OCI-LY7 (cell line): ENCODE measurements around the gene CUL4A. TPM values are rescaled to one million over a fixed set of nuclear protein-coding genes. Genes with fewer than 3 reads are reported as not detected.

Experiments
- BruUV-seq: library from RNA; stranded (reverse); fragments of 400-500 nt; replicated peaks from 2 replicates; lab custom pipeline; 2021; lab: Mats Ljungman, UMichigan
- CTCF ChIA-PET: fragments of 300-600 bp; sonication (Branson Sonifier 250); formaldehyde crosslinking; loops from one replicate; lab custom pipeline; 2022; ENCODE audit warnings: antibody characterized with exemption; ENCODE audit not compliant: unreplicated experiment; lab: Charles Lee
- POLR2A ChIA-PET: fragments of 300-600 bp; sonication (Branson Sonifier 250); formaldehyde crosslinking; loops from one replicate; lab custom pipeline; 2022; ENCODE audit warnings: antibody characterized with exemption; lab: Charles Lee
- DNase-seq: peaks from one replicate; pipeline ENCODE4 v3.0.0-alpha.2; 2015; ENCODE audit warnings: low spot score
- H2AFZ ChIP-seq: fragments of 200-600 bp; sonication (generic), shearing (Covaris generic); 2 replicates; pipeline ENCODE4 v1.6.1; 2014; ENCODE audit warnings: mild to moderate bottlenecking, antibody characterized with exemption, low read length, moderate library complexity
- H3K27ac ChIP-seq: fragments of 200-600 bp; sonication (generic); 2 replicates; pipeline ENCODE4 v1.5.1; 2014; ENCODE audit warnings: mixed run types, low read depth, mild to moderate bottlenecking, moderate library complexity, low read length, inconsistent platforms; ENCODE audit not compliant: poor library complexity, severe bottlenecking
- H3K36me3 ChIP-seq: fragments of 200-600 bp; sonication (generic); 2 replicates; pipeline ENCODE4 v1.6.1; 2014; ENCODE audit warnings: mild to moderate bottlenecking, antibody characterized with exemption, low read length, moderate library complexity, mixed read lengths; ENCODE audit not compliant: insufficient read depth
- H3K4me1 ChIP-seq: fragments of 200-600 bp; sonication (generic); 2 replicates; pipeline ENCODE4 v1.5.1; 2014; ENCODE audit warnings: mild to moderate bottlenecking, low read length; ENCODE audit not compliant: insufficient read depth, poor library complexity, severe bottlenecking
- H3K4me2 ChIP-seq: fragments of 200-600 bp; sonication (generic); 2 replicates; pipeline ENCODE4 v1.6.1; 2014; ENCODE audit warnings: mild to moderate bottlenecking, low read length
- H3K4me3 ChIP-seq: fragments of 200-600 bp; sonication (generic); 2 replicates; pipeline ENCODE4 v1.5.1; 2014; ENCODE audit warnings: mild to moderate bottlenecking, low read depth, low read length; ENCODE audit not compliant: poor library complexity, severe bottlenecking
- H3K79me2 ChIP-seq: fragments of 200-600 bp; sonication (generic); 2 replicates; pipeline ENCODE4 v1.6.1; 2016; ENCODE audit warnings: low read depth, mild to moderate bottlenecking, low read length, moderate library complexity, mixed read lengths; ENCODE audit not compliant: insufficient read depth
- H3K9me2 ChIP-seq: fragments of 200-600 bp; sonication (generic); 2 replicates; pipeline ENCODE4 v1.6.1; 2016; ENCODE audit warnings: mild to moderate bottlenecking, low read length, mixed read lengths; ENCODE audit not compliant: insufficient read depth
- H3K9me3 ChIP-seq: fragments of 200-600 bp; sonication (generic); 2 replicates; pipeline ENCODE4 v1.6.1; 2014; ENCODE audit warnings: mild to moderate bottlenecking, mixed run types, low read length, mixed read lengths
- H4K20me1 ChIP-seq: fragments of 200-600 bp; sonication (generic); 2 replicates; pipeline ENCODE4 v1.6.1; 2014; ENCODE audit warnings: mild to moderate bottlenecking, antibody characterized with exemption, low read length, moderate library complexity, mixed read lengths; ENCODE audit not compliant: insufficient read depth
- EZH2phosphoT487 ChIP-seq: fragments of 200-600 bp; sonication (generic); IDR thresholded peaks from 2 replicates; pipeline ENCODE4 v1.6.1; 2018; ENCODE audit warnings: low read depth, borderline replicate concordance, mild to moderate bottlenecking, mixed run types, antibody characterized with exemption, low read length, moderate library complexity, mixed read lengths
- intact Hi-C: fragments of 100-400 bp; cut with micrococcal nuclease; formaldehyde crosslinking; loops from one replicate; pipeline ENCODE4 v1.10.0; 2022; ENCODE audit not compliant: unreplicated experiment
- total RNA-seq, 2 experiments: library from RNA; depleted of rRNA in 1 of 2; stranded (reverse); fragments of >200 nt in 1 of 2; shearing (Covaris generic) in 1 of 2; gene quantifications; 2 replicates each; pipeline ENCODE4 v1.2.3, GENCODE V29; 2014 to 2022
- TF ChIP-seq, protein P1 (sequence below): fragments of 200-600 bp; sonication (generic); conservative IDR thresholded peaks from 2 replicates; pipeline ENCODE4 v1.5.1; 2014; ENCODE audit warnings: mild to moderate bottlenecking, antibody characterized with exemption, low read length, moderate library complexity, mixed read lengths

Gene CUL4A
- total RNA-seq, 2 experiments from 2014 or later: 46.6 to 49.8 TPM

DNA sequence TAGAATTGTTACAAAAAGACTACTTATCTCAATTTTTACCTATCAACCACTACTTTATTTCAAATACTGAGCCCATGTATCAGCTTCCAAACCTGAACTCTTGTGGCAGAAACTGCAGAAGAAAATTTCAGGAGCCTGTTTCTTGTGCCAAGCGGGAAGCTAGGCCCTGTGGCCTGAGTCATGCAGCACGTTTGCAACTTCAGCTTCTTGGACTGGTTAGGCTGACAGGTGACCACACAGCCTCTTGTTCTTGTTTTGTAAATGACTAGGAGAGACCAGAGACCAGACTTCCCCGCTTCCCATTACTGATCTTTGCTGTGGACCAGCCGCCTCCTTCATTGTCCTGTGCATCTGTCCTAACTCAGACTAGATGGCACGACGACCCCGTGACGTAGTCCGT is 84.3 kb downstream of the CUL4A start:
- POLR2A ChIA-PET: no interaction called here
- Histone ChIP-seq H3K9me2 (no peaks in the 10 kb centered on the region), H3K4me3 (no peak overlapping the region), H3K79me2 (peaks cover 14% of the 10 kb centered on the region), H2AFZ (no peak overlapping the region), H3K27ac (no peak overlapping the region), H4K20me1 (peaks cover 4% of the 10 kb centered on the region; the same call in 1 of the 2 replicates), H3K9me3 (no peaks in the 10 kb centered on the region), H3K4me2 (no peak overlapping the region), H3K4me1 (peaks cover 10% of the 10 kb centered on the region), H3K36me3 (no peaks in the 10 kb centered on the region)
- DNase-seq: no peak
- CTCF ChIA-PET: interaction anchor here (0.6 kb wide), 1 partner anchor 1389 kb away, joined by 5 read pairs; no protein-coding TSS in a partner anchor
- no peak for TF ChIP-seq EZH2phosphoT487
- no TSS peak for BruUV-seq
- intact Hi-C loops: no loop called here

DNA sequence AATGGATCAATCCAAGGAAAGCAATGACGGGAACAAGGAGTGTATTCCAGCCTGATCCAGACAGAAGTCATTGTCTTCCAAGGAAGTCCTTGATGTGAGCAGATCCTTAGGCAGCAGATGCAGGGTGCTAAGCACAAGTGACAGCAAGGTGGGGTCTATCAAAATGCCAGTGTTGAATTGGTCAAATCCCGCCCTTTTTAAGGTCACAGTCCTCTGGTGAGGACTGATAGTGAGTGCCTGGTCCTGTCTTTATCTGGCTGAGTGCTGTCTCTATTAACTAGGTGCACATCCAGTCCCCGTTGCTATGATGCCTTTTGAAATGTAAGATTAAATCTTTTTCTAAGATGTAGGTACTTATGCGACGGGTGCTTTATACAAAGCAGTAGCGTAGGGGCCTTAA is 86.4 kb downstream of the CUL4A start:
- H3K9me2 ChIP-seq: no peaks in the 10 kb centered on the region
- BruUV-seq: no TSS peak
- H3K4me2 ChIP-seq: peak overlapping the region; percentile 95
- no peak overlapping the region for H2AFZ ChIP-seq
- H3K4me3 ChIP-seq: no peak overlapping the region
- peaks cover 24% of the 10 kb centered on the region for H3K79me2 ChIP-seq
- POLR2A ChIA-PET: no interaction called here
- H3K27ac ChIP-seq: no peak overlapping the region
- DNase-seq: no peak
- H3K4me1 ChIP-seq: peaks cover 11% of the 10 kb centered on the region
- TF ChIP-seq EZH2phosphoT487: no peak
- TF ChIP-seq, protein P1, sequence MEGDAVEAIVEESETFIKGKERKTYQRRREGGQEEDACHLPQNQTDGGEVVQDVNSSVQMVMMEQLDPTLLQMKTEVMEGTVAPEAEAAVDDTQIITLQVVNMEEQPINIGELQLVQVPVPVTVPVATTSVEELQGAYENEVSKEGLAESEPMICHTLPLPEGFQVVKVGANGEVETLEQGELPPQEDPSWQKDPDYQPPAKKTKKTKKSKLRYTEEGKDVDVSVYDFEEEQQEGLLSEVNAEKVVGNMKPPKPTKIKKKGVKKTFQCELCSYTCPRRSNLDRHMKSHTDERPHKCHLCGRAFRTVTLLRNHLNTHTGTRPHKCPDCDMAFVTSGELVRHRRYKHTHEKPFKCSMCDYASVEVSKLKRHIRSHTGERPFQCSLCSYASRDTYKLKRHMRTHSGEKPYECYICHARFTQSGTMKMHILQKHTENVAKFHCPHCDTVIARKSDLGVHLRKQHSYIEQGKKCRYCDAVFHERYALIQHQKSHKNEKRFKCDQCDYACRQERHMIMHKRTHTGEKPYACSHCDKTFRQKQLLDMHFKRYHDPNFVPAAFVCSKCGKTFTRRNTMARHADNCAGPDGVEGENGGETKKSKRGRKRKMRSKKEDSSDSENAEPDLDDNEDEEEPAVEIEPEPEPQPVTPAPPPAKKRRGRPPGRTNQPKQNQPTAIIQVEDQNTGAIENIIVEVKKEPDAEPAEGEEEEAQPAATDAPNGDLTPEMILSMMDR: no peak
- H4K20me1 ChIP-seq: peaks cover 4% of the 10 kb centered on the region; the same call in 1 of the 2 replicates
- no peaks in the 10 kb centered on the region for H3K9me3 ChIP-seq
- CTCF ChIA-PET: no interaction called here
- intact Hi-C loops: loop anchor here (2.0 to 5.0 kb wide), 3 partner anchors 85 to 153 kb away; no protein-coding TSS in a partner anchor
- no peaks in the 10 kb centered on the region for H3K36me3 ChIP-seq

GRCh38 chr13:113296823-113297369 is 87.5 kb downstream of the CUL4A start, which contains the start of gene LAMP1:
Gene LAMP1 (plus strand): TSS chr13:113297239. CDS start chr13:113297435, 196 bp downstream.
- ChIA-PET CTCF (no interaction called here), POLR2A (no interaction called here)
- Histone ChIP-seq H3K27ac (peak within 1 kb of the TSS; percentile 63), H3K79me2 (peaks cover 24% of the 10 kb centered on the region), H4K20me1 (peaks cover 4% of the 10 kb centered on the region; the same call in 1 of the 2 replicates), H2AFZ (peak within 1 kb of the TSS; percentile 92), H3K4me1 (peaks cover 11% of the 10 kb centered on the region), H3K4me2 (peak within 1 kb of the TSS; percentile 95), H3K4me3 (peak within 1 kb of the TSS; percentile 90), H3K9me2 (no peaks in the 10 kb centered on the region), H3K9me3 (no peaks in the 10 kb centered on the region), H3K36me3 (no peaks in the 10 kb centered on the region)
- intact Hi-C loops: loop anchor here (1.0 to 5.0 kb wide), 4 partner anchors 86 to 193 kb away; partner anchors contain the start of gene DCUN1D2
- no TSS peak for BruUV-seq
- TF ChIP-seq, protein P1: no peak
- no peak for TF ChIP-seq EZH2phosphoT487
- peak; percentile 96 for DNase-seq
